ENCODE results near the gene LAMC3. TPM values are rescaled to one million over a fixed set of nuclear protein-coding genes. Genes with fewer than 3 reads are reported as not detected.
"Not testable (repeated sequence)": the region's sequence is repeated elsewhere in the genome, so short reads cannot be mapped to it uniquely, and the experiment has no call there.

Gene LAMC3
- total and polyA plus RNA-seq, 8 donors: 0.61 to 9.6 (median 0.93) TPM; not detected in 1

DNA sequence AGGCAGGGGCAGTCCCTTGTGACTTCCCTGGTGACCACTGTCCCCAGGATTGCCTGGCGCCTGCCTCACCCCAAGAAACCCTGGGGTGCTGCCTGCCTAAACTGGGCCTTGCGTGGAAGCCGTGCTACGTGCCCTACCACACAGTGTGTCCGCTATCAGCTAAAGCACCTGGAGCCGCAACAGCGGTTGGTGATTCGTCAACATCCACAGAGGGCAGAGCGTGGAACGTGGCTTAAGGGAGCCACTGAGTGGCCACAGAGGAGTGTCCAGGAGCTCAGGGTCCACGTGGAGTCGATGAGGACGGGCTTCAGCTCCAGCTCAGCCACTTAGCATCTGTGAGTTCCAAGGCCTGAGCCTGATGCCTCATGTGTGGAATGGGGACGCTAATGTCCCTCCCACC lies 25.3 kb downstream of the LAMC3 start:
- no peak overlapping the region for H3K27ac ChIP-seq
- TF ChIP-seq POLR2AphosphoS5 (IDR thresholded peaks at IDR 0.05) (no peak), EP300 (IDR thresholded peaks at IDR 0.05) (no peak), POLR2A (IDR thresholded peaks at IDR 0.05) (no peak)
- TF ChIP-seq, protein P1, sequence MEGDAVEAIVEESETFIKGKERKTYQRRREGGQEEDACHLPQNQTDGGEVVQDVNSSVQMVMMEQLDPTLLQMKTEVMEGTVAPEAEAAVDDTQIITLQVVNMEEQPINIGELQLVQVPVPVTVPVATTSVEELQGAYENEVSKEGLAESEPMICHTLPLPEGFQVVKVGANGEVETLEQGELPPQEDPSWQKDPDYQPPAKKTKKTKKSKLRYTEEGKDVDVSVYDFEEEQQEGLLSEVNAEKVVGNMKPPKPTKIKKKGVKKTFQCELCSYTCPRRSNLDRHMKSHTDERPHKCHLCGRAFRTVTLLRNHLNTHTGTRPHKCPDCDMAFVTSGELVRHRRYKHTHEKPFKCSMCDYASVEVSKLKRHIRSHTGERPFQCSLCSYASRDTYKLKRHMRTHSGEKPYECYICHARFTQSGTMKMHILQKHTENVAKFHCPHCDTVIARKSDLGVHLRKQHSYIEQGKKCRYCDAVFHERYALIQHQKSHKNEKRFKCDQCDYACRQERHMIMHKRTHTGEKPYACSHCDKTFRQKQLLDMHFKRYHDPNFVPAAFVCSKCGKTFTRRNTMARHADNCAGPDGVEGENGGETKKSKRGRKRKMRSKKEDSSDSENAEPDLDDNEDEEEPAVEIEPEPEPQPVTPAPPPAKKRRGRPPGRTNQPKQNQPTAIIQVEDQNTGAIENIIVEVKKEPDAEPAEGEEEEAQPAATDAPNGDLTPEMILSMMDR (IDR thresholded peaks at IDR 0.05): no peak
- H3K4me3 ChIP-seq: no peak overlapping the region
- no peaks in the 10 kb centered on the region for H3K9me3 ChIP-seq
- H3K36me3 ChIP-seq: no peaks in the 10 kb centered on the region
- peaks cover 0 to 46% (median 3%) of the 10 kb centered on the region in 3 donors for H3K27me3 ChIP-seq
- peaks cover 0 to 16% (median 8%) of the 10 kb centered on the region in 4 donors for H3K4me1 ChIP-seq
- 83 to 93% (median 90%) methylated on average over 13 to 14 of the region's 14 CpGs for WGBS, 5 donors
- no peak for DNase-seq
- intact Hi-C loops (cut with DNase I; ENCODE audit: low total_unique reads): no loop called here

DNA sequence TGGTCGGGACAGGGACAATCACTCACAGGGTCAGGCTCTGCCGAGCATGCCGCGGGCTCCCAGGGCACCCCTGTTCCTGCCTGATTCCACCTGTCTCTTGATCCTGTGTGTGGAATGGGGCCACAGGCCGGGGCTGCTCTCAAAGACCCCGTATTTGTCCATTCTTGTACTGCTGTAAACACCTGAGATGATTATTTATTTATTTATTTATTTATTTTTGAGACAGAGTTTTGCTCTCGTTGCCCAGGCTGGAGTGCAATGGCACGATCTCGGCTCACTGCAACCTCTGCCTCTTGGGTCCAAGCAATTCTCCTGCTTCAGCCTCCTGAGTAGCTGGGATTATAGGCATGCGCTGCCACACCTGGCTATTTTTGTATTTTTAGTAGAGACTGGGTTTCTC lies 25.8 kb downstream of the LAMC3 start:
- H3K36me3 ChIP-seq; H3K9me3 ChIP-seq; H3K27ac ChIP-seq; H3K4me3 ChIP-seq; intact Hi-C loops (cut with DNase I; ENCODE audit: low total_unique reads); DNase-seq: not testable (repeated sequence)
- WGBS, 5 donors: 87 to 93% (median 88%) methylated on average over 6 to 10 of the region's 10 CpGs
- Histone ChIP-seq H3K27me3 (peaks cover 0 to 50% (median 3%) of the 10 kb centered on the region in 3 donors), H3K4me1 (peaks cover 0 to 16% (median 8%) of the 10 kb centered on the region in 4 donors)

DNA sequence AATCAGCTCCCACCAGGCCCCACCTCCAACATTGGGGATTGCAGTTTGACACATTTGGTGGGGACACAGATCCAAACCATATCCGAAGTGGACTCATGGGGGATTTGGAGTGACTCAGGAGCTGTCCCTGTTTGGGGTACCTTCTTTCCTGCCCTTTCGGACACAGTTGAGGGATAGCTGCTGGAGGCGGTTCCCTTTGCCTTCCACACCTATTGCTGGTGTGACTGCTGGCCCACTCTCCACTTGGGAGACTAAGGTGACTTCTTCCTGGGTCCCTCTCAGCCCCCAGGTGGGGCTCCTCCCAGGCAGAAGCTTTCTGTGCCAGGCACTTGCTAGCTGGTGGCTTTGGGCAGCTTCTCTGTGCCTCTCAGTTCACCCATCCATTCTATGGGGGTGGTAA lies 26.6 kb downstream of the LAMC3 start:
- intact Hi-C loops (cut with DNase I; ENCODE audit: low total_unique reads): no loop called here
- Histone ChIP-seq H3K27me3 (peaks cover 0 to 50% (median 3%) of the 10 kb centered on the region in 3 donors), H3K4me1 (peaks cover 0 to 16% (median 8%) of the 10 kb centered on the region in 4 donors), H3K36me3 (no peaks in the 10 kb centered on the region), H3K9me3 (no peaks in the 10 kb centered on the region), H3K27ac (no peak overlapping the region), H3K4me3 (no peak overlapping the region)
- WGBS, 5 donors: 93 to 100% (median 94%) methylated on average over 3 of the region's 3 CpGs
- TF ChIP-seq EP300 (IDR thresholded peaks at IDR 0.05): no peak
- TF ChIP-seq POLR2AphosphoS5 (IDR thresholded peaks at IDR 0.05): no peak
- no peak for TF ChIP-seq POLR2A (IDR thresholded peaks at IDR 0.05)
- TF ChIP-seq, protein P1 (IDR thresholded peaks at IDR 0.05): no peak
- no peak for DNase-seq

DNA sequence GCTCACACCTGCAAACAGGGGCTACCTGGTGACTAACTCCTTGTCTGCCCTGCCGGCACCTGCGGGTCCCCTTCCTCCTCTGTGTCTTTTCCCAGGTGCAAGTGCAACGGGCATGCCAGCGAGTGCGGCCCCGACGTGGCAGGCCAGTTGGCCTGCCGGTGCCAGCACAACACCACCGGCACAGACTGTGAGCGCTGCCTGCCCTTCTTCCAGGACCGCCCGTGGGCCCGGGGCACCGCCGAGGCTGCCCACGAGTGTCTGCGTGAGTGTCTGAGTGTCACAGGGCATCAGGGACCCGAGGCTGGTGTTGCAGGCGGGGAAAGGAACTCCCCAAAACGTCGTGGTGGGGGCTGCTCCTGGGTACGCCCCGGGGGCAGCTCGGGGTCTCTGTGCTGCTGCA lies 27.1 kb downstream of the LAMC3 start:
- DNase-seq: no peak
- Histone ChIP-seq H3K27ac (no peak overlapping the region), H3K4me1 (peaks cover 0 to 16% (median 8%) of the 10 kb centered on the region in 4 donors), H3K27me3 (peaks cover 0 to 50% (median 3%) of the 10 kb centered on the region in 3 donors), H3K36me3 (no peaks in the 10 kb centered on the region), H3K4me3 (no peak overlapping the region), H3K9me3 (no peaks in the 10 kb centered on the region)
- WGBS, 5 donors: 79 to 86% (median 84%) methylated on average over 22 to 24 of the region's 24 CpGs
- intact Hi-C loops (cut with DNase I; ENCODE audit: low total_unique reads): no loop called here
- TF ChIP-seq EP300 (IDR thresholded peaks at IDR 0.05) (no peak), POLR2A (IDR thresholded peaks at IDR 0.05) (no peak), POLR2AphosphoS5 (IDR thresholded peaks at IDR 0.05) (no peak)
- TF ChIP-seq, protein P1 (IDR thresholded peaks at IDR 0.05): no peak

DNA sequence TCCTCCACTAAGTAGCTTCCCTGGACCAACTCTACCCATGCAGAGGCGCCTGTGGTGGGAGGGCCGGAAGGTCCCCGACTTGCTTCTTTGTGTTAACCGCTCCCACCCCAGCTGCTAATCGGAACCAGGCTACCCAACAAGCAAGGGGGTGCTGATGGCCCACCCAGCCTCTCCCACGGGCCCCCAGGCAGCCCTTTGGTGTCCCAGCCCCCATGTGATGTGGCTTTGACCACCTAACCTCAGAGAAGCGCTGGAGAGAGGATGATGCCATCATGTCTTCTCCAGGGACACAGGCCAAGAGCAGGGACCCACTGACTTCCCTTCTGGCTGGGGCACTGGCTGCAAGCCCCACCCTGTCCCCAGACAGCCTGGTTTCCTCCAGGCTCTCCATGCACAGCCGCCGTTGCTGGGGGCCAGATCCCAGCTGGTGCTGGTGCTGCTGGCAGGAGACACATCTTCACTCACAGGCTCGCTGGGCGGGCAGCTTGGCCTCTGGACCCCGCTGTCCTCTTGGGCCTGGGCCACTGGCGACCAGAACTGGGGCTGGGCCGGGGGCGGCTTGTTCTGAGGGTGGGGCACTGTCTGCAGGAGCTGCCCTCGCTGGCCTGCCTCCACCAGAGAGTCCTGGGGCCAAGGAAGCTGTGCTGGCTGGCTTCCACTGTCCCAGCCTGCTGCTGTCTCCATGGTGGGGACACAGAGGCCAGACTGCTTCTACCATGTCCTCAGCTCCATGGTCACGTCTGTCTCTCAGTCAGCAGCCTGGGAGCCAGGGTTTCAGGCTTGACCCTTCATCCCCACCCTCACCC lies 27.8 kb downstream of the LAMC3 start:
- DNase-seq: no peak
- H3K36me3 ChIP-seq: no peaks in the 10 kb centered on the region
- H3K9me3 ChIP-seq: no peaks in the 10 kb centered on the region
- intact Hi-C loops (cut with DNase I; ENCODE audit: low total_unique reads): no loop called here
- H3K4me1 ChIP-seq: peaks cover 0 to 16% (median 8%) of the 10 kb centered on the region in 4 donors
- H3K27me3 ChIP-seq: peaks cover 0 to 44% (median 3%) of the 10 kb centered on the region in 3 donors
- 59 to 73% (median 63%) methylated on average over 9 to 17 of the region's 17 CpGs for WGBS, 5 donors
- TF ChIP-seq, protein P1 (IDR thresholded peaks at IDR 0.05): no peak
- TF ChIP-seq POLR2A (IDR thresholded peaks at IDR 0.05) (no peak), EP300 (IDR thresholded peaks at IDR 0.05) (no peak), POLR2AphosphoS5 (IDR thresholded peaks at IDR 0.05) (no peak)
- no peak overlapping the region for H3K27ac ChIP-seq
- H3K4me3 ChIP-seq: no peak overlapping the region

Measured in stomach (tissue), 9 donors.